ENCODE results near the gene PEX13. TPM values are rescaled to one million over a fixed set of nuclear protein-coding genes. Genes with fewer than 3 reads are reported as not detected.

The PEX13 gene, protein sequence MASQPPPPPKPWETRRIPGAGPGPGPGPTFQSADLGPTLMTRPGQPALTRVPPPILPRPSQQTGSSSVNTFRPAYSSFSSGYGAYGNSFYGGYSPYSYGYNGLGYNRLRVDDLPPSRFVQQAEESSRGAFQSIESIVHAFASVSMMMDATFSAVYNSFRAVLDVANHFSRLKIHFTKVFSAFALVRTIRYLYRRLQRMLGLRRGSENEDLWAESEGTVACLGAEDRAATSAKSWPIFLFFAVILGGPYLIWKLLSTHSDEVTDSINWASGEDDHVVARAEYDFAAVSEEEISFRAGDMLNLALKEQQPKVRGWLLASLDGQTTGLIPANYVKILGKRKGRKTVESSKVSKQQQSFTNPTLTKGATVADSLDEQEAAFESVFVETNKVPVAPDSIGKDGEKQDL
- total RNA-seq = 10 to 100 TPM; 16.5 to 28.1 (median 22.5) TPM
- polyA plus RNA-seq = 10 to 100 TPM; 12.4 to 13.2 TPM
- long read RNA-seq, donor 1, full-length matches to known transcripts = 21 of 29 reads
- long read RNA-seq, donor 1, partial matches to known transcripts = 6 of 29 reads
- long read RNA-seq, donor 1, other reads (novel, unspliced or antisense) = 2 of 29 reads
- long read RNA-seq, donor 2, full-length matches to known transcripts = 12 of 22 reads
- long read RNA-seq, donor 2, partial matches to known transcripts = 10 of 22 reads
- long read RNA-seq, donor 2, other reads (novel, unspliced or antisense) = 0 of 22 reads
- long read RNA-seq, donor 3, full-length matches to known transcripts = 5 of 10 reads
- long read RNA-seq, donor 3, partial matches to known transcripts = 2 of 10 reads
- long read RNA-seq, donor 3, other reads (novel, unspliced or antisense) = 3 of 10 reads

DNA sequence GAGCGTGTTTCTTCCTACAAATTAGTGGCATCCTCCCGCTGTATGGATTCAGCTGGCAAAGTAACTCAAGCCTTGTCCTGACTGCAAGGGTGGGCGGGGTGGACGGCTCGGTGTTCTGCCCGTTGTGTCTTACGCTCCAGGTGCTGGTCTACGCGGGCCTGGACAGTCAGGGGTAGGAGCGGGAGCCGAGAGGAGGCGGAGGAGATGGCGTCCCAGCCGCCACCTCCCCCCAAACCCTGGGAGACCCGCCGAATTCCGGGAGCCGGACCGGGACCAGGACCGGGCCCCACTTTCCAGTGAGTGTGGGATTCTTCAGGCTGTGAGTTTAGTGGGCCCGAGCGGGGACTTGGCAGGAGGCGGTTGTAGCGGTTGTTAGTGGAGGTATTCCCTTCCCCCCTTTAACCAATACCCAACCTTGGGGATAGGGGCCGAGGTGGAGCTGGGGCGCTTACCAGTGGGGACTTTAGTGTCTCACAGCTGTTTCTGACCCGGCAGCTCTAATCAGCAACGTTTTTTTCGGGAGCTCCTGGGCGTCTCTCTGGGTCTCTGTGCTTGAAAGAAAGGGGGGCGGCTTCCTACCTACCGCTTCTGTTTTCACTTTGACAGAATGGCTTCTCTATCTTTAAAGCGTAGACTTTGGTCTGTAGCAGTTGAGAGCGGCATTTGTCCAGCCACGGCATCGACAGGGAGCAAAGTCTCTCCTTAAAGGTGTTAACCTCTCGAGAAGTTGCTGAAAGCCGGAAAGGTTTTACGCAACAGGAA is at the start of gene PEX13, which contains the start of gene PUS10:
Gene PEX13 (plus strand): TSS at position 165 of the 762 bp plus-strand sequence. CDS start 40 bp downstream, at position 205.
Gene PUS10 (minus strand): TSS at position 700 of the 762 bp plus-strand sequence. CDS start 6,365 bp downstream, outside the sequence.
- peak; percentile 66 to 79 (median 73) for DNase-seq
- Histone ChIP-seq H3K27me3 (no peaks in the 10 kb centered on the region), H3K36me3 (no peaks in the 10 kb centered on the region), H3K9me3 (no peaks in the 10 kb centered on the region), H3K4me3 (peak within 1 kb of the TSS; percentile 87), H3K4me1 (ENCODE audit: insufficient read depth) (peaks cover 6% of the 10 kb centered on the region), H3K27ac (peak within 1 kb of the TSS; percentile 76 to 88)
- TF ChIP-seq, protein P1, sequence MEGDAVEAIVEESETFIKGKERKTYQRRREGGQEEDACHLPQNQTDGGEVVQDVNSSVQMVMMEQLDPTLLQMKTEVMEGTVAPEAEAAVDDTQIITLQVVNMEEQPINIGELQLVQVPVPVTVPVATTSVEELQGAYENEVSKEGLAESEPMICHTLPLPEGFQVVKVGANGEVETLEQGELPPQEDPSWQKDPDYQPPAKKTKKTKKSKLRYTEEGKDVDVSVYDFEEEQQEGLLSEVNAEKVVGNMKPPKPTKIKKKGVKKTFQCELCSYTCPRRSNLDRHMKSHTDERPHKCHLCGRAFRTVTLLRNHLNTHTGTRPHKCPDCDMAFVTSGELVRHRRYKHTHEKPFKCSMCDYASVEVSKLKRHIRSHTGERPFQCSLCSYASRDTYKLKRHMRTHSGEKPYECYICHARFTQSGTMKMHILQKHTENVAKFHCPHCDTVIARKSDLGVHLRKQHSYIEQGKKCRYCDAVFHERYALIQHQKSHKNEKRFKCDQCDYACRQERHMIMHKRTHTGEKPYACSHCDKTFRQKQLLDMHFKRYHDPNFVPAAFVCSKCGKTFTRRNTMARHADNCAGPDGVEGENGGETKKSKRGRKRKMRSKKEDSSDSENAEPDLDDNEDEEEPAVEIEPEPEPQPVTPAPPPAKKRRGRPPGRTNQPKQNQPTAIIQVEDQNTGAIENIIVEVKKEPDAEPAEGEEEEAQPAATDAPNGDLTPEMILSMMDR (IDR thresholded peaks at IDR 0.05) = no peak
- peak; percentile 39 for TF ChIP-seq POLR2A (IDR thresholded peaks at IDR 0.05)
- intact Hi-C loops (cut with DNase I) = no loop called here
- WGBS, 3 donors = 0 to 1% (median 0%) methylated on average over 35 to 39 of the region's 39 CpGs

DNA sequence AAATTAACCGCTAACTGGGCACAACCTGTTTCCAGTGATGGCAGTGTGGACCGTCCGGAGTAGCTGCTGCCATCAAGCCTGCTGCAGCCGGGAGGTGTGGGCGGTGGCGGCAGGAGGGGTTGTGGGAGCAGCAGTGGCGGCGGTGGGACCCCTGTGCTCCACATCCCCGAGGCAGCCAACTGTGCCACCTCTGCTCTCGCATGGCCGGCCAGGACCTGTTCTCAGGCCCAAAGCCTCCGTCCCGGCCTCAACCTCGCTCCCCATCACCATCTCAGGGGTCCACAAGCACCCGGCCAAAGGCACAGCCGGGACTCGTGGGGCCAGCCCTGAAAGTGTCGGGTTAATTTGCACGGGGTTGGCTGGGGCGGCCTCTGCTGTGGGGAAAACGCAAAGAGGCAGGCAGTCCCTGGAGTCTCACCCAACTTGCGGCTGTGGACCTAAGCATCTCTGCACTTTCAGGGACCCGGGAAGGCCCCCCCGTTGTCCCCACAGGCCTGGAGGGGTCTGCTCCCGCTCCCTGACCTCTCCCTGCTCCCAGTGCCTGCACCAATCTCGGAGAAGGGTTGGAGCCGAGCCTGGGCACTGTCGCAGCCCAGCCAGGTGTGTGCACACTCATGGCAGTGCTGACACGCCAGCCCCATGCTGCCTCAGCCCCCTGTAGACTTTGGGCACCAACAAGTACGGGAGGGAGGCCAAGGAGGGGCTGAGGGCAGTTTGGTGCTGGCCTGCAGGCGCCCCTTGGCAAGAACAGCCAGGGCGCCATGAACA is 44.4 kb upstream of the PEX13 start:
- H3K4me1 ChIP-seq (ENCODE audit: insufficient read depth) = no peaks in the 10 kb centered on the region
- intact Hi-C loops (cut with DNase I) = no loop called here
- WGBS, 3 donors = 95 to 96% (median 96%) methylated on average over 32 of the region's 32 CpGs
- no peaks in the 10 kb centered on the region for H3K36me3 ChIP-seq
- no peaks in the 10 kb centered on the region for H3K27me3 ChIP-seq
- no peaks in the 10 kb centered on the region for H3K9me3 ChIP-seq
- DNase-seq = no peak
- TF ChIP-seq, protein P1 (IDR thresholded peaks at IDR 0.05) = no peak
- TF ChIP-seq POLR2A (IDR thresholded peaks at IDR 0.05) (no peak), EP300 (IDR thresholded peaks at IDR 0.05) (no peak)
- no peak overlapping the region for H3K27ac ChIP-seq
- H3K4me3 ChIP-seq = no peak overlapping the region

DNA sequence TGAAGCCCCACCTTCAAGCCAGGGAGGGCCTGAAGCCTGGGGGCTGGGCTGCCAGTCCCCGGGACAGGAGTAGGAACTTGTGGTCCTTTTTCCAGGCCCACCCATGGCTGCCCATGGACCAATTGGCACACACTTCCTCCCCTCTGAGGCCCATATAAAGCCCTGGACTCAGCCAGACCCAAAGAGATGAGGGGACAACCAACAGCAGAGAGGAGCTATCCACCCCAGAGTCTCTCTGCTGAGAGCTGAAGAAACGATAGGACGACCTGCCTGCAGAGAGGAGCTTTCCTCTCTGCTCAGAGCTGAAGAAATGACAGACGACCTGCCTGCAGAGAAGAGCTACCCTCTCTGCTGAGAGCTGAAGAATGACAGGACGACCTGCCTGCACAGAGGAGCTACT is 43.8 kb upstream of the PEX13 start:
- Histone ChIP-seq H3K9me3 (no peaks in the 10 kb centered on the region), H3K4me3 (no peak overlapping the region), H3K4me1 (ENCODE audit: insufficient read depth) (no peaks in the 10 kb centered on the region), H3K27ac (no peak overlapping the region), H3K36me3 (no peaks in the 10 kb centered on the region), H3K27me3 (no peaks in the 10 kb centered on the region)
- TF ChIP-seq POLR2A (IDR thresholded peaks at IDR 0.05) = no peak
- TF ChIP-seq, protein P1 (IDR thresholded peaks at IDR 0.05) = no peak
- TF ChIP-seq EP300 (IDR thresholded peaks at IDR 0.05) = no peak
- intact Hi-C loops (cut with DNase I) = no loop called here
- DNase-seq = no peak
- 72 to 85% (median 76%) methylated on average over 5 of the region's 5 CpGs for WGBS, 3 donors
